ENCODE measurements around the gene ABCD1. TPM values are rescaled to one million over a fixed set of nuclear protein-coding genes. Genes with fewer than 3 reads are reported as not detected.
A peak's percentile ranks its signal among the peaks of the same experiment; 100 is the strongest.

Gene ABCD1
- total RNA-seq, 1 donor from 2014 or later: 27.2 TPM

- Histone ChIP-seq H3K9ac (ENCODE audit: low read length) (peak overlapping the region; percentile 48), H3K4me2 (ENCODE audit: low read length) (peak overlapping the region; percentile 72), H3K4me1 (ENCODE audit: insufficient read depth, low read length) (peaks cover 29% of the 10 kb centered on the region), H3K79me2 (ENCODE audit: insufficient read depth, low read length) (peaks cover 21% of the 10 kb centered on the region), H2AFZ (ENCODE audit: low read depth, low read length) (peak overlapping the region; percentile 52), H3K9me3 (ENCODE audit: insufficient read depth, low read depth, low read length) (no peaks in the 10 kb centered on the region), H3K36me3 (ENCODE audit: insufficient read depth, low read length) (no peaks in the 10 kb centered on the region), H4K20me1 (ENCODE audit: insufficient read depth, low read length) (peaks cover 14% of the 10 kb centered on the region), H3K27me3 (ENCODE audit: insufficient read depth, low read length) (no peaks in the 10 kb centered on the region), H3K4me3 (ENCODE audit: insufficient read depth, low read depth, low read length) (peak overlapping the region; percentile 25), H3K27ac (ENCODE audit: low read depth, low read length) (peak overlapping the region; percentile 33)
- Mint-ChIP-seq H3K27ac (ENCODE audit: unreplicated experiment) (peak overlapping the region; percentile 77), H3K4me3 (ENCODE audit: unreplicated experiment) (peak overlapping the region; percentile 62), H3K27me3 (ENCODE audit: low read depth, unreplicated experiment) (no peaks in the 10 kb centered on the region), H3K36me3 (ENCODE audit: low read depth, unreplicated experiment) (peaks cover 7% of the 10 kb centered on the region), H3K4me1 (ENCODE audit: low read depth, unreplicated experiment) (peaks cover 6% of the 10 kb centered on the region), H3K9me3 (ENCODE audit: unreplicated experiment) (no peaks in the 10 kb centered on the region)
- TF ChIP-seq CTCF (IDR thresholded peaks at IDR 0.05; ENCODE audit: insufficient read depth, low read depth, low read length) (no peak), EZH2 (IDR thresholded peaks at IDR 0.05; ENCODE audit: insufficient read depth, low read length) (no peak)
- DNase-seq (ENCODE audit: low read depth): peak; percentile 46
- FAIRE-seq: no peak
Observed at GRCh38 chrX:153726286-153727122, 1.8 kb downstream of the ABCD1 start.

DNA sequence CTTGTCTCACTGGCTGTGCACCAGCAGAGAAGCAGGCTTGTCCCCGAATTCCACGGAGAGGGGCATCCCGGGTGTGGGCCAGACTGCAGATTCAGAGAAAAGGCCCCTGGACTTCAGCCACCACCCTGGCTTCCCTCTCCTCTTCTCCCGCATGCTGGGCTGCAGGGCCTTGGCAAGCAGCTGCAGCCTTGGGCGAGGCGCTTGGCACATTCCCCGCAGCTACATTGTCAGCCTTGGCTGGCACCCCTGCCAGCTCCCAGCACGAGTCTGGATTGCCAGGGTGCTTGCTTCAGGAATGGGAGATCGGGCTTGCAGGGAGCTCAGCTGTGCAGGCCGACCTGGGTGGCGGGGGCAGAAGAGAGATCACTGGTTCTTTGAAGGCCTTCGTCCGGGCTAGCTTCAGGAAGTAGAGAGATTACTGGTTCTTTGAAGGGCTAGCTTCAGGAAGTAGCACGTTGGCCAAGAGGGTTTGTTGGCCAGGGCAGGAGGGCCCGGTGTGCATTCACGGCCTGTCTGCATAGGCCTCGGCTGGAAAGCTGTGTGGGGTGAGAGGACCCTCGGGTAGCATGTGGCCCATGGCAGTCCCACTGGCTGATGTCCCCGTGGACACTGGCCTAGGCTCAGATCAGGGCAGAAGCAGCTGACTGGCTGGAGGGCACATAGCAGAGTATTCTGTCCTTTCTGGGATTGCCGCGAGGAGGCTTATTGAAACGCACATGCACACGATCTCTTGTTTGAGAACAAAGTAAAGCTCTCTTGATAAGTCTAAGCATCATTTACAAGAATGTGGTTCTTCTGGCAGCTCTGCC lies 2.7 kb downstream of the ABCD1 start:
- H3K27me3 ChIP-seq (ENCODE audit: insufficient read depth, low read length): no peaks in the 10 kb centered on the region
- Mint-ChIP-seq H3K27ac (ENCODE audit: unreplicated experiment) (peak overlapping the region; percentile 77), H3K9me3 (ENCODE audit: unreplicated experiment) (no peaks in the 10 kb centered on the region), H3K27me3 (ENCODE audit: low read depth, unreplicated experiment) (no peaks in the 10 kb centered on the region), H3K4me3 (ENCODE audit: unreplicated experiment) (peak overlapping the region; percentile 35), H3K36me3 (ENCODE audit: low read depth, unreplicated experiment) (peaks cover 15% of the 10 kb centered on the region), H3K4me1 (ENCODE audit: low read depth, unreplicated experiment) (peaks cover 3% of the 10 kb centered on the region)
- peaks cover 15% of the 10 kb centered on the region for H3K79me2 ChIP-seq (ENCODE audit: insufficient read depth, low read length)
- no peak overlapping the region for H3K27ac ChIP-seq (ENCODE audit: low read depth, low read length)
- TF ChIP-seq CTCF (IDR thresholded peaks at IDR 0.05; ENCODE audit: insufficient read depth, low read depth, low read length): no peak
- TF ChIP-seq EZH2 (IDR thresholded peaks at IDR 0.05; ENCODE audit: insufficient read depth, low read length): no peak
- peak overlapping the region; percentile 25 for H3K4me3 ChIP-seq (ENCODE audit: insufficient read depth, low read depth, low read length)
- H3K9me3 ChIP-seq (ENCODE audit: insufficient read depth, low read depth, low read length): no peaks in the 10 kb centered on the region
- H4K20me1 ChIP-seq (ENCODE audit: insufficient read depth, low read length): peaks cover 8% of the 10 kb centered on the region
- H2AFZ ChIP-seq (ENCODE audit: low read depth, low read length): peak overlapping the region; percentile 52
- peak overlapping the region; percentile 48 for H3K9ac ChIP-seq (ENCODE audit: low read length)
- DNase-seq (ENCODE audit: low read depth): no peak
- peak overlapping the region; percentile 72 for H3K4me2 ChIP-seq (ENCODE audit: low read length)
- no peak for FAIRE-seq
- H3K4me1 ChIP-seq (ENCODE audit: insufficient read depth, low read length): peaks cover 26% of the 10 kb centered on the region
- H3K36me3 ChIP-seq (ENCODE audit: insufficient read depth, low read length): no peaks in the 10 kb centered on the region

Measured in astrocyte (in vitro differentiated cells and primary cell).